Ureter (tissue), 1 donor: ENCODE measurements around the gene GAS7. TPM values are rescaled to one million over a fixed set of nuclear protein-coding genes. Genes with fewer than 3 reads are reported as not detected.

Experiments used
- DNase-seq: peaks from one replicate; pipeline ENCODE4 v3.0.0-alpha.2; 2020; ENCODE audit warnings: low spot score
- total RNA-seq: library from RNA; stranded (reverse); gene quantifications from one replicate; pipeline ENCODE4 v1.2.4, GENCODE V29; 2023
- donor health status: DM: yes; HTN: yes; CAD: no.

Gene GAS7
- total RNA-seq, 1 donor from 2014 or later, result 31.2 TPM

DNA sequence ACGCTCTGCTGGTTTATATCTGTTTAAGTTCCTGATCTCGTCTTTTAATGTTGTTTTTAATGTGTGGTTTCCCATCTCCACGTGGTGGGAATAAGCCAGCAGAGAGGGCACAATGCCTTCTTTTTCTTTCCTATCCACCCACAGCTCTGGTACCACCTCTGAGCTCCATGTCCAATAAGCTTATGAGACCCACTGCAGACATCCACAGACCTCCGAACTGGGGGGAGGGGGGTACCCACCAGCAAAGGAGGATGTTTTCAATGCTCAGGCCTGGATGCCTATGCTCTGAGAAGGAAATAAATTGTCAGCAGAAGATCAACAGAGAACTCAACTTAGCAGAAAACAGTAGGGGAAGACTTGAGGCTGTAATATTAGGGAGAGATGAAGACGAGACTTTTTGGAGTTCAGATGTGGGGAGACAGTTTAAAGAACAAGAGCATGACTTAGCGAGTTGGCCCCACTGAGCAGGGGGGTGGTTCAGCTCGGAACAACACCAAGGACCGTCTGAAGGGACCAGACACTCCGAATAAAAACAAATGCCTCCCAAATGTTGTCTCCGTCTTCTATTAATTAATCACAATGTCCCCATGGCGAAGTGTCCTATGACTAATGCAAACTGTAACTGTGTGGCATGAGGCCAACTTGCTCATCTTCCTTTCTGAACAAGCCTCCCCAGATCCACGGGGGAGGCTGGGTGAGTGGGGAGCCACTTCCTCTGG lies 62.7 kb downstream of the GAS7 start:
- no peak for DNase-seq

DNA sequence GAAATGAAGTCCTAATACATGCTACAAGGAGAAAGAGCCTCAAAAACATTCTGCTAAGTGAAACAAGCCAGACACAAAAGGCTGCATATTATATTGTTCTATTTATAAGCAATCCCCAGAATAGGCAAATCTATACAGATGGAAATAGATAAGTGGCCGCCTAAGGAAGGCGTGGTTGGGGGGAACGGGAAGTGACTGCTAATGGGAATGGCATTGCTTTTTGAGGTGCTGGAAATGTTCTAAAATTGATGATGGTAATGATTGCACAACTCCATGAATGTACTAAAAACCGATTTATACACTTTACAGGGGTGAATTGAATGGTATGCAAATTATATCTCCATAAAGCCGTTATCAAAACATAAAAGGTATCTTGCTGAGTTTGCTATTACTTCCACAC lies 67.7 kb downstream of the GAS7 start:
- no peak for DNase-seq

DNA sequence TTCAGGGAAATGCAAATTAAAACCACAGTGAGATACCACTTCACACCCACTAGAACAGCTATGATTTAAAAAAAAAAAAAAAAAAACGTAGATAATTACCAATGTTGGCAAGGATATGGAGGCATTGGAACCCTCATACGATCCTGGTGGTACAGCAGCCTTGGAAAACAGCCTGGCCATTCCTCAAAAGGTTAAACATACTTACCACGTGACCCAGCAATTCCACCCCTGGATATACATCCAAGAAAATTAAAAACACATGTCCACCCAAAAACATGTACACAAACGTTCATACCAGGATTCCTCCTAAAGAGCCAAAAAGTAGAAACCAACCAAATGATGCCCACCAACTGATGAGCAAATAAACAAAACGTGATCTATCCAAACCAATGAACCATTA lies 68.1 kb downstream of the GAS7 start:
- no peak for DNase-seq

DNA sequence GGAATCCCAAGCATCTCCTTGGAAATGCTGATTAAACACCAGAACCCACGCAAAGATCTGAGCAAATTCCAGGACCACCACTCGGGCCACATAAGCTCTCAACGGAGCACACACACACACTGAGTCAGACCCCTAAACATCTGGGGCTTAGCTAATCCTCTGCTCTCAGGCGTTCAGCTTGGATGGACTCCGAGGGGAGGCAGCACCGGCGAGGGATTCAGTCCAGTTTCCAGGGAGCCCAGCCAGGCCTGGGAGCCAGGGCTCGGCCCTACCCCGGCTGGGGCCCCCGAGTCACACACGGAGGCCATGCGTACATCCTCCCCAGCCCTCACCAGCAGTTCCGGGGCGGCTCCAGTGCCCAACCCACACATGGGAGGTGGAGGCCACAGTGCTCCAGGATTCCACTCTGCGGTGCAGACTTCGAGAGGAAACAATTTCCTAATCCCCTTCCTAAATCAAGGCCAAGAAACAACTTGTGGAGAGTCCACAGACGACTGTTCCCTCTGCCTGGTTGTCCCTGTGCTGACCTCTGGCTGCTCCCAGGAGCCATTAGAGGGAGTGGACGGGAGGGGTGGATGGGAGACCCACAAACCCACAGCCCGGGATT lies 70.5 kb downstream of the GAS7 start:
- DNase-seq, result peak; percentile 74

DNA sequence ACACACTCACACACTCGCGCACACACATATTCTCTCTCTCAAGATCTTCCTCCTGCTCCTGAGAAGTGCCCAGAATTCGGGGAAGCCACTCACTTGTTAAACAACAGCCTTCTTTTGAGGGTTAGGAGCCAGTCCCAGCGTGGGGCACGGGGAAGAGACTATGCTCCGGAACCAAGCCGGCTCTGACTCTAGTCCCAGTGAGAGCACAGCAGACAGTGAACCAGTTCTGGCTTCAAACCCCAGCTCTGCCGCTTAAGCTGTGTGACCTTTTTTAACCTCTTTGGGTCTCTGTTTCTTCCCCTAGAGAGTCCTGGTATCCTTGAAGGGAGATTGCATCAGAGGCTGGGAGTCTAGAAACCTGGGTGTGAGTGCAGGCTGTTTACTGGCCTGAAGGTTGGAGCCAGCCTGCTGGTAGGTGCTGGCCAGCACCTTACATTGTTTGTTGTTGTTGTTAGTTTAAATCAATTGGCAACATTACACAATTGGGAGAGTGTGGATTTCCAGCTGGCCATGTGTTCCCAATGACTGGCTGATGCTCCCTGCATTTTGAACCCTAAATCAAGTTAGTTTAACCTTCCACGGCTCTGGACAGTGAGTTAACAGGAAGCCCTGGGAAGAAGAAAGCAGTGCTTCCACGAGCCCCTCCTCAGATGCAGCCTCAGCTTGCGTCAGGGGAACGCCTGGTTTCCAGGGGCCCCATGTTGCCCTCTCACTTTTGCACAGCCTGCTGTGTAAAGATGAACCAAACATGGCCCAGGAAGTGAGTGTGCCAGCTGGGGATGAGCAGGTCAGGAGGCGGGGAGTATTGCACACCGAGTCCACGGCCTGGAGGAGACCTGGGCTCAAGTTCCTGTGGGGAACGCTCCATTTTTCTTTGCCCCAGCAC lies 71.5 kb downstream of the GAS7 start:
- DNase-seq, result no peak

DNA sequence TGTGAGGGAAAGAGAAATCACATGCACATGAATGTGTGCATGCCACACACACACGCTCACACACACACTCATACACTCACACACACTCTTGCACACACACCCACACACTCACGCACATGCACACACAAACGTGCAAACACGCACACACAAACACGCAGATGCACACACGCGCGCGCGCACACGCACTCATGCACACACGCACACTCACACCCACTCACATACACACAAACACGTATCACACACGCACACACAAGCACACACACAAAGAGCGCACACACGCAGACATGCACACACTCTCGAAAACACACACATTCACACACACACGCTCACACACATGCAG lies 72.2 kb downstream of the GAS7 start:
- DNase-seq, result no peak

DNA sequence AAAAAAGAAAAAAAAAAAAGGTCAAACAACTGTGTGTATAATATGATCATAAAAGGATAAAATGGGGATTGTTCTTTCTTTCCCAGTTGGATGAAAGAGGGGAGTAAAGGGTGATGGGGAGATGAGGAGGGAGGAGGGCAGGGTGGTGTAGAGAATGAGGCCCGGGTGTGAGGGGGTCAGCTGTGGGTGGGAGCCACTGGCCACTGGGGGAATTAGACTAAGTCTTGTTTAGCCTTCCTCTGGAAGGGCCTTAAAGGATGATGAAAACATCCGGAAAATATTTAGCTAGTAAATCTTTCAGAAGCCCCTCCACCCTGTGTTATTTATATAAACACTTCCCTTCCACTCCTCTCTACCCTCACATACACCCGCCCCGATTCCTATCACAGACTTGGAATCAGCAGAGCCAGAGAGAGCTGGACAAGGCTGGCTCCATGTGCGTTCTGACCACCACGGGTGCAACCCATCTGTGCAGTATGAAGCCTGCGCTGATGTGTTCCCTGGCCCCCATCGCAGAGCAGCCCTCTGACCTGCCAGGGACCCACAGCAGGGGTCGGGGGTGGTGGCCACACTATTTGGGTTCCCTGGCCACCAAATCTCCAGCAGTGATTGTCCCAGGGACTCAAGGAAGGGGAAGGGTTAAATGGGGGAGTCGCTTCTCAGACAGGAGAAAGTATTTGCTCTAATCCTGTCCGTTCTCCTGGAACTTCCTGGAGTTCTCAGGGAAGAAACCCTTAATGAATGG lies 72.7 kb downstream of the GAS7 start:
- DNase-seq, result no peak

DNA sequence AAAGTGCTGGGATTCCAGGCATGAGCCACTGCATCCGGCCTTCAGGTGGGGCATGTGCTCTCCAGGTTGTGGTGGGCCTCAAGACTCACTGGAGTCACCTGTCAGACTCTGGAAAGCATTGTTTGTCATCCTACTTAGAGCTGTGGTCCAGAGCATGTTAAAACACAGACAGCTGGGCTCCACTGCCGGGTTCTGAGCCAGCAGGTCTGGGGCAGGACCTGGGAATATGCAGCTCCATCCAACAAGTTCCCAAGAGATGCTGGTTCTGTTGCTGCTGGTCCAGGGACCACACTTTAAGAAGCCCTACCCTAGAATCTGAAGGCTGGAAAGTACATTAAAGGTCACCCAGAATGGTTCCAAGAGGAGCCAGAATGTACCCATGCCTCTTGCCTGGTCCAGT lies 75.3 kb downstream of the GAS7 start:
- no peak for DNase-seq

DNA sequence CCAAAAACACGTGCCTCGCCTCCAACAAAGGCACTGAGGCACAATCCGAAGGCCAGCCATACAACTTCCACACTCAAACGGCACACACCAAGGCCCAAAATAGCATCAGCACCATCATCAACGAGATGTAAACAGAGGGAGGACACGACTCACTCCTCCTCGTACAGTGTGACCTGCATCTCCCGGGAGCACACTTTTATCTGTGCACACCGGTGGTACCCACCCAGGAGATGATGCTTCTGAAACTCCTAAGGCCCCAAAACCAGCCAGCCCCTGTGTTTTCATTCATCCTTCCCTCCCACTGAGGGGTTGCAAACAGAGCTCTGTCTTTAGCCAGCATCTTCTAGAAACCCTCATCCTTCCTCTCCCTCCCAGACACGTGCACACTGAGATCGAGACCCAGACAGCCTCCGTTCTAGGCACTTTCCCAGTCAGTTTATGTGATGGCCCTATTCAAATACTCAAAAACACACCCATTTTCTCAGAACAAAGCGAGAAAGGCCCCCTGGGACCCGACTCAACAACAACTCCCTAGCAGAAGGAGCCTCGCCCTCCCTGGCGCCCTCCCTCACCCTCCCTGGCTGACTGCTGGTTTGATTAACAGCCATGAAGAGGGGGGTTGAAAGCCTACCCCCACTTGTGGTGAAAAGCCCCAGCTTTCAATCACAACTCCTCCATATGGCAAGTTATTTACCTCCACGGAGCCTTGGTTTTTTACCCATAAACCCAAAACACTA lies 76.3 kb downstream of the GAS7 start:
- no peak for DNase-seq

DNA sequence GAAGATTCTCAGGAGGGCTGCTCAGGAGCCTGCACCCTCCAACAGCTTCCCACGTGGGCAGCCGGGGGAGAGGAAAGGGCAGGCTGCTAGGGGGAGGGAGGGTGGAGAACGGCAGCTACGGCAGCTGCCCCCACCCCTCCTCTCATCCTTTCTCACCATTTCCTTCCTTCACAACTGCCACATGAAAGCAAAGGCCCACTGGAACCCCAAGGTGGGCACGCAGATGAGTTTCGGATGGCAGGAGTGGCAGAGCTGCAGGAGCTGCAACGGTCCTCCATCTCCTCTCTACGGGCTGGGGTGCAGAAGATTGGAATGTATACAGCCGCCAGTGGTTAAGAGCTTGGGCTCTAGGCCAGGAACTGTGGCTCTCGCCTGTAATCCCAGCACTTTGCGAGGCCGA lies 77.7 kb downstream of the GAS7 start:
- no peak for DNase-seq

DNA sequence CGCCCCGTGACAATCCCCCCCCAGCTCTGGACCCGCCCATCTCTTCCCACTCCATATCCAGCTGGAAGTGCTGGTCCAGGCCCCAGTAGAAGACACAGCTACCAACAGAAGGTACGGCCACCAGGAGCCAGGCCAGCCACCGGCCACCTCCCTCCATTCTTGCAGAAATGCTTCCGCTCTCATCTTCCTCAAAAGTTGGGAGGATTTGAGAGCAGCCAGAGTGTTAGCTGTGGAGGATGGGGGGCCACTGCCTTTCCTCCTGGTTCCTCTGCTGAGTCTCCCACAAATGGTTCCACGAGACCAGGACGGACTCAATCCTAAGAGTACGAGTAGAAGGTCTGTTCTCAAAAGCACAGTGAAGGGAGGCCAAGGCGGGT lies 78.3 kb downstream of the GAS7 start:
- no peak for DNase-seq

DNA sequence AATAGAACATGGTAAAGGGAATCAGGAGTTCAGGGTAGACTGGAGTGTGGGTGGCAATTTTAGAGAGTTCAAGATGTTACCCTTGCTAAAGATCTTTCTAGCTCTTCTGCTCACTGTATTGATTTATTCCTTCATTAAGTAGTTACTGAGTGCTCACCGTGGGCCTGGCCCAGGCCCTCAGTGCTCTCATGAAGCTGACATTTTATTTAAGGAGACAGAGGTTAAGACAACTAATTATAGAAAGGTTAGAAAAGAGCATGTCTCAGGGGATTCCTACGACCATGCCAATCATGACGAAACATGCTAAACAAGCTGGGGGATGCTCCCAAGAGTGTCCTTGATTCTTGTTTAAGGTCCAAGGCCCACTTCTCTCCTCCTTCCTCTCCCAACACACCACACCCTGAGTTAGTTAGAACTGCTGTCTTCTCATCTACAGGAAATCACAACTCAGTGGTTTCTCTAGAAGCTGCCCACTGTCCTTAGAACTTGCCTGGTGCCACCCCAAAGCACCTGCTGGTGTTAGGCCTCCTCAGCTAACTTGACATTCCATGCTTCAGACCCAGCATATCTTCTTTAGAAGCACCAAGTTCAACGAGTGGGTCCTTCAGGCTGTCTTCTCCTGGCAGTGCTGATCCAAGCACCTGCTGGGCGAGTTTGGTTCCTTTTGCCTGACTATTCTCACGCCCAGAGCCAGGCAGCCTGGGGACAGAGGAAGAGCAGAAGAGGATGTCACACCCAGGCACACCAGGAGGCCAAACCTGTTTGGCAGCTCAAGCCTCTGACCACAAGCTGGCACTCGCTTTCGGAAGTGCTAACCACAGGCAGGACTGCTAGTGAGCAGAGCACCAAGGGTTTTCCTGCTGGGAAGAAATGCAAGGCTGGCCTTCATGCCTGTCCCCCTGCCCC lies 79.0 kb downstream of the GAS7 start:
- peak; percentile 90 for DNase-seq

DNA sequence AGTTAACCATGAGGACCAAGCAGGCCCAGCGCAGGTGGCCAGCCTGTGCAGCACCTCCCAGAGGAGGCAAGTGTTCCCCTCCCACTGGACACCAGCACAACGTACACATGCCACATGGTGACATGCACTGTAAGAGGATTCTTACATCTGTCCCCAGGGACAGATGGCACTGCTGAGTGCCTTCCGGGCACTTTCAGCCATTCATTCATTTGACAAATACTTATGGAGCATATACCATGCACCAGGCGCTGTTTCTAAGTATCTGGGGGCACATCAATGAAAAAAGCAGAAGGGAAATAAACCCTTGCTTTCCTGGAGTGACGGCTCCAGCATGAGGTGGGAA lies 79.6 kb downstream of the GAS7 start:
- no peak for DNase-seq

DNA sequence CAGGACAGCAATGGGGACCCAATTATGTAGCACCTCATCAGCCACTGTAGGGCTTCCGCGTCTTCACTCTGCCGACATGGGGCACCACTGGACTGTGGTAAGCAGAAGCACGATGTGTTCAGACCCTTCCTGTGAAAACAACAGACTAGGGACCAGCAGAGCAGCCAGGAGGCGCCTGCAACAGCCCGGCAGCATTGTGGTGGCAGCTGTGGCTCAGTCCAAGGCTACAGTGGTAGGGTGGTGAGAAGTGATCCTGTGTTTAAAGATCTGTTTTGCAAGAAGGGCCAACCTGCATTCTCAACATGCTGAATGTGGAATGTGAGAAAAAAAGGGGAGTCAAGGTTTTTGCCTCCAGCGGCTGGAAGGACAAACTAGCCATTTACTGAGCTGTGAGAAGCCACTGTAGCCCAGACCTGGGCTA lies 80.8 kb downstream of the GAS7 start:
- no peak for DNase-seq

DNA sequence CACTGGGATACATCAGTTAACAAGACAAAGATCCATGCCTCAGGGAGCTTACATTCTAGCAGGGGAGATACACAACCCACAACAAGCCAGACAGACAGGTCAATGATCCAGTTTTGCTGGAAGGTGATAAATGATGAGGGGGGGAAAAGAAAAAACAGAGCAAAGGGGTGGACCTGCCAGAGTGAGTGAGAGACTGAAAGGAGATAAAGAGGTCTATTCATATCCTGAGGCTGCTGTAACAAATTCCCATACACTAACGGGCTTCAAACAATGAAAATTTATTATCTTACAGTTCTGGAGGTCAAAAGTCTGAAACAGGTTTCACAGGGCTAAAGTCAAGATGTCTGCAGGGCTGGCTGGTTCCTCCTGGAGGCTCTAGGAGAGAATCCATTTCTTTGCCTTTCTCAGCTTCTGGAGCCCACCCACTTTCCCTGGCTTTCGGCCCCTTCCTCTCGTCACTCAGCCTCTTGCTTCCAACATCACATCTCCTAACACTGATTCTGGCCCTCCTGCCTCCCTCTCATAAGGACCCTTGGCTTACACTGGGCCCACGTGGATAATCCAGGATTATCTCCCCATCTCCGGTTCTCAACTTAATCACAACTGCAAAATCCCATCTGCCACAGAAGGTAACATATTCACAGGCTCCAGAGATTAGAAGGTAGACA lies 81.5 kb downstream of the GAS7 start:
- DNase-seq, result no peak

DNA sequence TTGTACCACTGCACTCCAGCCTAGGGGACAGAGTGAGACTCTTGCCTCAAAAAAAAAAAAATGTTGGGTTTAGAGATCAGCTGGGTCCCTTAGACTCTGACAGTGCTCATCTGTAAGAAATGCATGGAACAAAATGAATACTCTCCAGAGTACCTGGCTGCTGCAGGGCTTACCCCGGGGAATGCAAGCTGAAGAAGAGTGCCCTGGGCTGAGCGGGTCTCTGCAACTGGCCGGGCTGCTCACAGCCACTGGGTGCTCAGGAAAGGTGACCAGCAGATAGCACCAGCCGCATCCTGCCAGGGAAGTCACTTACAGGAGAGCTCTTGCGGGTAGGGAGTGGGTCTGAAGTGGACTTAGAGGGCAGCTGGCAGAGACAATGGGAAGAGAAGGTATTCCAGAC lies 82.1 kb downstream of the GAS7 start:
- no peak for DNase-seq

DNA sequence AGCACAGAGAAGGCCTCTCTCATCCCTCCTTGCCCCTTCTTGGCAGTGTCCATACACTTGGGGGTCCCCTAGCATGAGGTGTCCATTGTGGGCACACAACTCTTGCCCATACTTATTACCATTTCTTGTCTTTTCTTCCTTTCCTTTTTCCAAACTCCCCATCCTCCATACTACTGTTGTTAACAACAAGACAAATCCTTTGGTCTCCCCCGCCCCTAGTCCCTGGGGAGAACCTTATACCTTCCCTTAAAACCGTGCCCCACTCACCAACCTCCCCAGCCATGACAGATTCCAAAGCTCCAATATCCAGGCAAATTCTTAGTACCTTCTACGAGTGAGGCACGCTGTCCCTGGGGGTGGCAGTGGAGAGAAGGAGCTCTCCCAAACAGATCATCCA lies 82.9 kb downstream of the GAS7 start:
- DNase-seq, result no peak

DNA sequence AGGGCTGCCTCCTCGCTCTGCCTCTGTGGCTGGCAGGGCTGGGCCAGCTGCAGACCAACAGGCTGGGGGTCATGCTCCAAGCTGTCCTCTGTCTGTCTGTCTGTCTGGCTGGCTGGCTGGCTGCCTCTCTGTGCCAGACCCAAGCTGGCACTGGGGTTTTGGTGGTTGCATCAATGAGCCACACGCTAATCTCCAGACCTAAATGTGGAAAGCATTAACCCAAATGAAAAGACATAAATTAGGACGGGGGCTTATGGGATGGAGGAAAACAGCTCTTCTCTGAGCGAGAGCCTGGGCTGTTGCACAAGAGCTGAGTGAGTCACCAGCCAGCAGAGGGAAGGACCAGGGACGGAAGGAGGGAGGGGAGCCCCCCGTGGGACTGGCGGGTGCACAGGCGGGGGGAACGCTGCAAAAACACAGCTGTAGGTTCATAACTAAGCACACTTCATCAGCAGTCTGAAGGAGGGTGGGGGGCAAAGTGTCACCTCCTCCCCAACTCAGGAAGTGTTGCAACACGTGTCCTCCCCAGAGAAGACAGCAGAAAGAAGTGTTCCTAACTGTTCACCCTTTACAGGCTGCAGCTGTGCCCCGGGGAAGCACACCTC lies 83.4 kb downstream of the GAS7 start:
- peak; percentile 92 for DNase-seq

DNA sequence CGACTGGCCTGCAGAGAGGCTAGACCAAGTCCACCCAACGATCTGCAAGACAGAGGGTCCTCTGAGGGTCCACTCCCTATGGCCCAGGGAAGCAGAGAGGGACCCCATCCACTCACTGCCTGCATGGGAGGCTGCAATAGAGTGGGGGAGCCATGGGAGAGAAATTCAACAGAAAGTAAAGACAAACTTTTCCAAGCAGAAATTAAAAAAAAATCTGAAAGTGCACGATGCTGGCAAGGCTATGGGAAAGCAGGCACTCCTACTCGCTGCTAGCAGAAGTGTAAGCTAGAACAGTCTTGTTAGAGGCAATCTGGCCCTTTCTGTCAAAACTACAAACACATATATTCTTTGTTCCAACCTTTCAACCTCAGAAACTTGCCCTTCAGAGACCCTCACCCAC lies 85.4 kb downstream of the GAS7 start:
- DNase-seq, result no peak
